Glomerular visceral epithelial cell (primary cell): Measurements from ENCODE around the gene ZNF444.
"Not testable (repeated sequence)": the region's sequence is repeated elsewhere in the genome, so short reads cannot be mapped to it uniquely, and the experiment has no call there.

Source experiments
- DNase-seq: peaks from one replicate; pipeline ENCODE4 v3.0.0-alpha.2; 2016; ENCODE audit errors: extremely low spot score

ZNF444 gene

GRCh38 chr19:56176310-56176709 lies 35.2 kb downstream of the ZNF444 start:
- DNase-seq = not testable (repeated sequence)

GRCh38 chr19:56176881-56177280 lies 35.8 kb downstream of the ZNF444 start:
- DNase-seq = no peak

GRCh38 chr19:56177564-56178243 lies 36.6 kb downstream of the ZNF444 start:
- no peak for DNase-seq

- DNase-seq = no peak
Observed at GRCh38 chr19:56189785-56190184, 48.7 kb downstream of the ZNF444 start.

GRCh38 chr19:56191115-56191514 lies 50.0 kb downstream of the ZNF444 start:
- no peak for DNase-seq

GRCh38 chr19:56191711-56192110 lies 50.6 kb downstream of the ZNF444 start:
- DNase-seq = no peak

- DNase-seq = no peak
Observed at GRCh38 chr19:56193981-56194640, 53.0 kb downstream of the ZNF444 start.

GRCh38 chr19:56197646-56198045 lies 56.6 kb downstream of the ZNF444 start, which contains the start of gene ZSCAN5B:
TSS of gene ZSCAN5B (minus strand) at chr19:56197783. CDS start at chr19:56193052, 4,731 bp downstream.
- not testable (repeated sequence) for DNase-seq

- no peak for DNase-seq
Observed at GRCh38 chr19:56199687-56200086, 58.6 kb downstream of the ZNF444 start.

- DNase-seq = no peak
Observed at GRCh38 chr19:56201973-56202372, 60.9 kb downstream of the ZNF444 start, which contains the start of gene ZSCAN5C. TSS of gene ZSCAN5C (plus strand) at chr19:56202273. CDS start at chr19:56205914, 3,641 bp downstream.

- not testable (repeated sequence) for DNase-seq
Observed at GRCh38 chr19:56207581-56207980, 66.5 kb downstream of the ZNF444 start.

- DNase-seq = no peak
Observed at GRCh38 chr19:56209091-56209490, 68.0 kb downstream of the ZNF444 start.

- DNase-seq = not testable (repeated sequence)
Observed at GRCh38 chr19:56210036-56210435, 68.9 kb downstream of the ZNF444 start.
